DMS 273 (cell line): ENCODE data around the gene TOB1.
A peak's percentile ranks its signal among the peaks of the same experiment; 100 is the strongest.

Source experiments
- DNase-seq: peaks from one replicate; lab custom pipeline; 2025; ENCODE audit not compliant: unreplicated experiment; lab: John Stamatoyannopoulos, UW

The TOB1 gene, protein sequence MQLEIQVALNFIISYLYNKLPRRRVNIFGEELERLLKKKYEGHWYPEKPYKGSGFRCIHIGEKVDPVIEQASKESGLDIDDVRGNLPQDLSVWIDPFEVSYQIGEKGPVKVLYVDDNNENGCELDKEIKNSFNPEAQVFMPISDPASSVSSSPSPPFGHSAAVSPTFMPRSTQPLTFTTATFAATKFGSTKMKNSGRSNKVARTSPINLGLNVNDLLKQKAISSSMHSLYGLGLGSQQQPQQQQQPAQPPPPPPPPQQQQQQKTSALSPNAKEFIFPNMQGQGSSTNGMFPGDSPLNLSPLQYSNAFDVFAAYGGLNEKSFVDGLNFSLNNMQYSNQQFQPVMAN

GRCh38 chr17:50866261-50866949 lies at the start of gene TOB1:
Gene TOB1 (minus strand): TSS chr17:50866354. CDS start chr17:50864017, 2,337 bp downstream.
- peak; percentile 99 for DNase-seq

DNA sequence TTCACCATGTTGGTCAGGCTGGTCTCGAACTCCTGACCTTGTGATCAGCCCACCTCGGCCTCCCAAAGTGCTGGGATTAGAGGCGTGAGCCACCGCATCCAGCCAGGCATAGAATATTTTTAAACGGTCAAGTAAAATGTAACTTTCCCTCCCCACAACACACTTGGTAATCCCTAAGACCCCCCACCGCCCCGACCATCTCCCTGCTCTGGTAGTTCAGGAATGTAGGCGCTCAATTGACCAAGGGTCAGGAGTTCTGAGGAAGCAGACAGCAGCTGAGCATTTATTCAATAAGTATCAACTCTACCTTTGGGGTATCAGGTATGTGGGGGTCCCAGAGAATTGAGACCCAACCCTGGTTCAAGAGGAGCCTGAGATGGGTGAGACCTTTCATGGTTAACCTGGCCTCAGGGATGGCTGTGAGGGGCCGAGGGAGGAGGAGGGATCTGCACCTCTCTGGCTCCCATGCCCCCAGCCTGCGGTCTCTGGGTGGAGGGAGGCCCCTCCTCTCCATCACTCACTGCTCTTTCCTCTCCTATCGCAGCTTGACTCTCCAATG lies 48.4 kb upstream of the TOB1 start:
- DNase-seq, result no peak

GRCh38 chr17:50913120-50913519 lies 47.0 kb upstream of the TOB1 start:
- no peak for DNase-seq

- DNase-seq, result peak; percentile 26
Observed at GRCh38 chr17:50911890-50912289, 45.7 kb upstream of the TOB1 start.

GRCh38 chr17:50911450-50911849 lies 45.3 kb upstream of the TOB1 start:
- DNase-seq, result no peak

- DNase-seq, result no peak
Observed at GRCh38 chr17:50909765-50910605, 43.8 kb upstream of the TOB1 start.

DNA sequence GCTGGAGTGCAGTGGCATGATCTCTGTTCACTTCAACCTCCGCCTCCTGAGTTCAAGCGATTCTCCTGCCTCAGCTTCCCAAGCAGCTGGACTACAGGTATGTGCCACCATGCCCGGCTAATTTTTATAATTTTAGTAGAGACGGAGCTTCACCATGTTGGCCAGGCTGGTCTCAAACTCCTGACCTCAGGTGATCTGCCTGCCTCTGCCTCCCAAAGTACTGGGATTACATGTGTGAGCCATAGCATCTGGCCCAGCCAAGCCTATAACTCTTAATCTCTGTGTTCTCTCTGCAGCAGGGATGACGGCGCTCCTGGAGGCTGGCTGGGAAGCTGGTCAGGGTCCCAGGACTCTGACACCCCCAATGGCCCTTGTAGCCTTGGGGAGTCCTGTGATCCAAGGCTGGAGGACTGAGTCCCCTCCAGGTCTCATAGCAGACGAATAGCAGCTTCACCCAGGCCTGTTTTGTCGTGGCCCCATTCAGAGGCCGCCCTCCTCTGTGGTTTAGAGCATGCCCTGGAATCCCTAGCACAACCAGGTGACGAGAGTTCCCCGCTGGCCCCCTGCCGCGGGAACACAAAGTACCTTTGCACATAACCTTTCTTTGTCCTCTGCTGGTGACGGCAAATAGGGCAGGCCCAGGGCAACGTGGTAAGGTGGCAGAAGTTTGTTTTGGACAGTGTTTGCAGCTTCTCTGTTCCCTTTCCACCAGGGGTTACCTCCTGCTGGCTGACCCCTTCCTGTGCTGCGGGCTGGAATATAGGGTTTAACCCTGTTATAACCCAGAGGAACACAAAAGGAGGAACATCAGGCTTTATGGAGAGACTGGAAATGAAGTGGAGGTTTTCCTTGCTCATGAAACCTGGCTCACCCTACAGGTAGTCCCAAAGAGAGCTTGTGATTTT lies 43.0 kb upstream of the TOB1 start:
- DNase-seq, result peak; percentile 25

GRCh38 chr17:50908140-50908859 lies 42.1 kb upstream of the TOB1 start:
- DNase-seq, result no peak

GRCh38 chr17:50906443-50906842 lies 40.3 kb upstream of the TOB1 start:
- no peak for DNase-seq

DNA sequence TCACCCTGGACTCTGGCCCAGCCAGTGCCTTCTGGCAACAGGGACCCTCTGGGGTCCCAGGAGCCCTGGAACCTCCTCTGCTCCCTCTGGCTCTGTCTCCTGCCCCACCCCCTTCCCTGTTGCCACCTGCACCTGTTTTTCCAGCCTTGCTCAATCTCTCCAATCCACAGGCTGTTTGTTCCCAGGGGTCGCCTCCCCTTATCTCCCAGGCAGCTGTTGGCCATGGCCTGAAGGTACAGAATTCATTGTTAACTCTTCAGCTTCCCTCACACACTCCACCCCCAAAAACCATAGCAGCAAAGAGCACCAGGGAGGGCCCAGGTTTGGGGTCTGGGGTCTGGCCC lies 39.3 kb upstream of the TOB1 start:
- DNase-seq, result peak; percentile 85

GRCh38 chr17:50904518-50905459 lies 38.6 kb upstream of the TOB1 start:
- peak; percentile 83 for DNase-seq

GRCh38 chr17:50903604-50904517 lies 37.7 kb upstream of the TOB1 start:
- DNase-seq, result peak; percentile 68

GRCh38 chr17:50902372-50903353 lies 36.5 kb upstream of the TOB1 start:
- no peak for DNase-seq

DNA sequence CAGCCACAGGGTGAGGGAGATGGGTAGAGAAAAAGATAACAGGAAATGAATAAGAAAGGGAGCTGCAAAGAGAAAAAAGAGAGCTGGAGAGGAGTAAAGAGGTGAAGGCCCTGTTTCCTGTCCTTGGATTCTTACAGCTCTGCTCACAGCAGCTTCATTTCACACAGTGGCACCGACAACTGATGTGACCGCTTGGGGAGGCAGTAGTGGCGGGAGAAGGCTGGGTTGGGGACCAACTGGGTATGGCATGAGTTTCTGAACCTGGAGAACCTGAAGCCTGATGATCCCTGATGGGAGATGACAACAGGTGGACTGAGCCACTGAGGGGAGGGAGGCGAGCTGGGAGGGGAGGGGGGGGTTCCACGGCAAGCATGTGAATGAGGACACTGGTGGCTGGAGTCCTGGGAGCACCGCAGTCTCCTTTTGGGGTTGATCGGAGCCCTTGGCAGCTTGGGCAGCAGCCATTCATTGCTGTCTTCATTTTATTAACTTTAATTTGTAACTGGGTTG lies 34.3 kb upstream of the TOB1 start:
- no peak for DNase-seq

GRCh38 chr17:50899559-50900319 lies 33.6 kb upstream of the TOB1 start:
- DNase-seq, result no peak
